GM19372 (cell line): ENCODE data around the gene CD74.

ENCODE experiments used
- ATAC-seq: cut with Tn5 transposase; IDR thresholded peaks from one replicate; pipeline ENCODE4 v1.9.1; 2021; ENCODE audit warnings: mild to moderate bottlenecking, low read depth, moderate library complexity; ENCODE audit not compliant: unreplicated experiment

Gene CD74

DNA sequence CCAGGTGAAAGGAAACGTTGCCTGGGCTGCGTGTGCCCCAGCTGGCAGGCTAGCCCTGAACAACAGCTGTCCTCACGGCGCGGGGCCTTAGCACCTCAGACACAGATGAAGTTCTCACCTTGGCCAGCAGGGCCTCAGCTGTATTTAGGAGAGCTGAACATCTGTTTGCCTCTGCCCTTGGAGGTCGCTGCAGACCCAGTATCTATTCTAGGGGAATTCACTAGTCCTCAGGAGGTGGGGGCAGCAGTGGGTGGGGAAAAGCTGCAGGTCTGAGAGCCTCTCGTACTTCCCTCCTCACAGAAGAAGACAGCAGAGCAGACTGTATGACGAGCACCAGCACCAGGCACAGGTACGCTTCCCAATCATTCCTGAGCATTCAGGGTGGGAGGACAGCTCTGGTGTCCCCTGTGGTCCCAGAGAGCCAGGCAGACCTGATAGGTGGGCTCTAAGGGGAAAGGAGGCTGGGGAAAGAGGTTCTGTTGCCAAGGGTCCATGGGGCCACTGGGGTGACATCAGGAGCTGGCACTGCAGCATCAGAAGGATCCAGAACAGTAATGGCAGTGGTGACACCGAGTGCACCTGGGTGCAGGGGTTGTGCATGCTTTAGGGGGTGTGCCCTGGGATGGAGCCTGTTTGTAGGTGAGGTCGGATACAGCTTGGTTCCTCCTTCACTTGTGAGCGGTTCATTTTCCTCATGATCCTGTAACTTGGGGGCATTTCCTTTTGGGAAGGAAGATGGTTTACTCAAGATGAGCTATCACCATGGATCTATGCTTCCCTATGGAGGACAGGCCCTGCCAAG is 13.8 kb downstream of the CD74 start:
- peak; percentile 63 for ATAC-seq

DNA sequence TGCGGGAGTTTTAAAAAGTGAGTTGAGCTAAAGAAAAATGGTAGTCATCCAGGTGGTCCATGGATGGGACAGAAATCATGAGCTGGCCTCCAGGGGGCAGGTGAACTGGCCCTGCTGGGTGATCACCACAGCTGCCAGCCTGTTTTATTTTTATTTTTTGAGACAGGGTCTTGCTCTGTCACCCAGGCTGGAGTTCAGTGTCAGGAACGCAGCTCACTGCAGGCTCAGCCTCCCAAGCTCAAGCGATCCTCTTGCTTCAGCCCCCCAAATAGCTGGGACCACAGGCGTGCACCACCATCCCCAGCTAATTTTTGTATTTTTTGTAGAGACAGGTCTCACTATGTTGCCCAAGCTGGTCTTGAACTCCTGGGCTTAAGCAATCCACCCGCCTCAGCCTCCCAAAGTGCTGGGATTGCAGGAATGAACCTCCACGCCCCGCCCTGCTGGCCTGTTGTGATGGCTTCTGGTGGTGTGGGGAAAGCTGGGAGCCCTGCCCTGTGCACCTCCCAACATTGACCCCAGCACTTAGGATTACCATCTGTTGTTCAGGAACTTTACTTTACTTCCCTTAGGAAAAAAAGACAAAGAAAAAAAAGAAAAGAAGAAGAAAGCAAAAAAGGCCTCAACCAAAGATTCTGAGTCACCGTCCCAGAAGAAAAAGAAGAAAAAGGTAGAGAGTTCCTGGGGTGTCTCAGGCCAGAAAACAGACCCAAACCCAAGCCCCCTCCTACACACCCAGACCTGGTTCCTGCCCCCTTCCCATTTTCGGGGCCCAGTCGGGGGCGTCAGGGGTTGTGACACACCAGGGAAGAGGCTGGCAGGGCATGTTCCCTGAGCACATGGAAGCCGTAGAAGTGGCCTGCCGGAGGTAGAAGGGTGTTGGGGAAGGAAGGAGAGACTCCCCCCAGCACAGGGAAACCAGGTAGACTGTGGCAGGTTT is 14.7 kb downstream of the CD74 start:
- no peak for ATAC-seq

DNA sequence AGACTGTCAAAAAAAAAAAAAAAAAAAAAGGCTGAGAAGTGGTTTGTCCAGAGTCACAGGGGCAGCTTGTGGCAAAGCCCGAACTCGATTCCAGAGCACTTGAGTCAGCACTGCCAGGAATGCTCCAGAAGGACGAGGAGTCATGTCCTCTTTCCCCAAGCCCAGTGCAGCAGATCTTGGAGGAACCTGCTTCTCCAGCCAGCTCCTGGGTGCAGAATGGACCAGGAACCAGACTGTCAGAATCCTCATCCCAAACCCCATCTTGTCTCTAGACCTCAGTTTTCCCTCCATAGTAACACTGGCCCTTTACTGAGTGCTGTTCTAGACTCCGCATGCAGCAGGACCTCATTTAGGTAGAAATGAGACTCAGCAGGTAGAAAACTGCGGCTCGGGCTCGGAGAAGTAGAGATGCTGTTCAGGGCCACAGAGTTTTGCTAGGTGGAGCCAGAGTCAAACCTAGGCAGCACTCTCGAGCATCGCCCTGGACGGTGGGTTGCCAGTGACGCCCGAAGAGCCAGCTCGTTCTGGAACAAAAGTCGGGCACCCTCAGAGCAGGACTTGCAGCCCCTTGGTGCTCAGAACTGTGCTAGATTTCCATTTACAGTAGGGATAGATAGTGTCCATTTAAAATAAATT is 15.4 kb downstream of the CD74 start:
- ATAC-seq: no peak

DNA sequence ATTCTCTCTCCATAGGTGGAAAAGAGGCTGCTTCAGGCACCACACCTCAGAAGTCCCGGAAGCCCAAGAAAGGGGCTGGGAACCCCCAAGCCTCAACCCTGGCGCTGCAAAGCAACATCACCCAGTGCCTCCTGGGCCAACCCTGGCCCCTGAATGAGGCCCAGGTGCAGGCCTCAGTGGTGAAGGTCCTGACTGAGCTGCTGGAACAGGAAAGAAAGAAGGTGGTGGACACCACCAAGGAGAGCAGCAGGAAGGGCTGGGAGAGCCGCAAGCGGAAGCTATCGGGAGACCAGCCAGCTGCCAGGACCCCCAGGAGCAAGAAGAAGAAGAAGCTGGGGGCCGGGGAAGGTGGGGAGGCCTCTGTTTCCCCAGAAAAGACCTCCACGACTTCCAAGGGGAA is 16.4 kb downstream of the CD74 start:
- no peak for ATAC-seq

DNA sequence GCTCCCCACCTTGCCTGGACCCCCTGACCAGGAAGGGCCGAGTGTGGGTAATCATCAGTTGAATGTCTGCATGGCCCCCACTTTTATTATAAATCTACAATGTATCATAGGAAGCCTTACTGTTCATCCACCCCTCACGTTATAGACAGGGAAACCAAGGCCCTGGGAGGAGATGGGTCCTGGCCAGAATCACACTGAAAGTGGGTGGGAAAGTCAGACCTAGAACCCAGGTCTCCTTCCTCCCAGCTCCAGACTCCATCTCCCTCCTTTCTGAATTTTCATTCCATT is 17.1 kb downstream of the CD74 start:
- ATAC-seq: no peak

DNA sequence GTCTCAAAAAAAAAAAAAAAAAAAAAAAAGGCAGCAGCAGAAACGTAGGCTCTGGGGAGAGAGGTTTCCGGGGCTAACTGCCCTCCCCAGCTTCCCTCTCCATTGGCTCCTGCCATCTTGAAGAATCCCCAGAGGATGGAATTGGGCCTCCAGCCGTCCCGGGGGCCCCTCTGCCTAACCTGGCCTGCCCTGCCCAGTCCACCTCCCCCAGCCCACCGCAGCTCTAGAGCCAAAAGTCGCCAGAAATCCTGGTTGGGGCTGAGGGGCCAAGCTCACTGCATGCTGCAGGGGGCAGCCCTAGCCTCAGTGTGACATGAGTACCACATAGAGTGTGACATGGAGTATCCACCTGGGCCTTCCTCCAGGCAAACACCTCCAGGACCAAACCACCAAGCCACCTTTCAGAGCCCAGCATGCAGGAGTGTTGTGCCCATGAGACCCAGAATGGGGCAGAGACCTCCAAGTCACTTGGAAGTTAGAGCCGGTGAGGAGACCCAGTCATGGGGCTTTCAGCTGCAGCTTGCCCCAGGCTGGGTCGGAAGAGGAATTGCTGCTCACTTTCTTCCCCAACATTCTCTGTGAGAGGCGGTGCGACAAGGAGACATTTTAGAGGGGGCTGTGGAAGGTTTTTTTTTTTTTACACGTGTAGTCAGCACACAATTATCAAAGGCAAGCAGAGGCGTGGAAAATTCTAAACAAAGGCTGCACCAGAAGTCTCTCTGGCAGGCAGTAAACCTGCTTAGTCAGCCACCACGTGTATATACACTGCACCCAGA is 17.6 kb downstream of the CD74 start:
- ATAC-seq: no peak

DNA sequence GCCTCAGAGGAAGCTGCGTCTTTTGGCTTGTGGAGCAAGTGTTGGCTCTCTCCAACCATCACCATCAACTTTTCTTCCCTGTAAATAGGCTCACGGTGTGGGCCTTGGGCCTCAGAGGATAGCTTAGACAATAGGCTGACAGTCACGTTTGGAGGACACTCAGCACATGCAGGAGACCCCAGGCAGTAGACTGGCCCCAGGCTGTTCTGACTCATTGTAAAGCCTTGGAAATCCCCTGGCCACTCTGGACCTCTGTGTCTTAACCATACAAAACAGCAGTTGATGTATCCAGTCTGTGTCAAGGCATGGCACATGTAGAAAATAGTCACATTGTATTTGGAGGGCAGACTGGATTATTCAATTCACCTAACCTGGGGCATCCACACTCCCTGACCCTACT is 18.6 kb downstream of the CD74 start:
- ATAC-seq: no peak

DNA sequence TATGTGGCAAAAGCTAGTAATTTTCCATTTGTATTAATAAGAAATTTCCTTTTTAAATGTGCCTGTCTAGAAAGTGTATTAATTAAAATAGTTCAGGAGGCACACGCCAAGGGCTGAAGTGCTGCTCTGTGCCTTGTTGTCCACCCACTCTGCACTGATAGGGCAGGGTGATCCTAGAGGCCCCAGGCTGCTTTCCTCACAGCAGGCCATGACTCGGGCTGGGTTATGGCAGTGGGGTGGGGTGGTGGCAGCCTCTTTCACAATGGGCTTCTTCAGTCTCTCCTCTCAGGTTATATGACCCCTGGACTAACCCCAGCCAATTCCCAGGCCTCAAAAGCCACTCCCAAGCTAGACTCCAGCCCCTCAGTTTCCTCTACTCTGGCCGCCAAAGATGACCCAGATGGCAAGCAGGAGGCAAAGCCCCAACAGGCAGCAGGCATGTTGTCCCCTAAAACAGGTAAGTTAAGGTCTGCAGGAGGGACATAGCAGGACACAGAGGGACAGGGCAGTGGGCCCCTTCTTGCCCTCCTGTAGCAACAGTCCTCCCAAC is 19.5 kb downstream of the CD74 start:
- ATAC-seq: no peak

DNA sequence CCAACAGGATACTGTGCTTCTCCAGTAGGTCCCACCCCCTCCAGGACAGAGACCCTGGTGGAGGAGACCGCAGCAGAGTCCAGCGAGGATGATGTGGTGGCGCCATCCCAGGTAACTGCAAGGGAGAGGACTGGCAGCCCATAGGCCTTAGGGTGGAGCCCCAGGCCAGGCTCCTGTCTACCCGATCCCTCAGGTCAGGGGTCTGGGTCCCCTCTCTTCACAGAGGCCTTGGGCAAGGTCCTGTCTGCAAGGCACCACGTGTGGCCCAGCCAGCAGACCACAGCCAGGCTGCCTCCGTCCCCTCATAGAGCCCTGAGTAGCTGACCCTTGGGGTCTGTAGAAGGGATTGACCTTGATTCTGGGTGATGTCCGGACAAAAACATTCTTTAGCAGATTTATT is 20.0 kb downstream of the CD74 start:
- no peak for ATAC-seq

DNA sequence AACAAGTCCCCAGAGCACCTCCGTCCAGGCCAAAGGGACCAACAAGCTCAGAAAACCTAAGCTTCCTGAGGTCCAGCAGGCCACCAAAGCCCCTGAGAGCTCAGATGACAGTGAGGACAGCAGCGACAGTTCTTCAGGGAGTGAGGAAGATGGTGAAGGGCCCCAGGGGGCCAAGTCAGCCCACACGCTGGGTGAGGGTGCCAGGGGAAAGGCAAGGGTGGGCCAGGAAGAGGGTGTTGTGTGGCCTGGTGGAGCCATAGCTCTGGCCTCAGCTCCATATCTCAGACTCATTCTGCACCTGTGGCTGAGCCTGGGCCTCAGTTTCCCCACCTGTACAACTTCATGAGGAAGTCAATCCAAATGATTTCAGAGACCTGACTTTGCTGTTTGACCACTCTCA is 20.7 kb downstream of the CD74 start:
- no peak for ATAC-seq

DNA sequence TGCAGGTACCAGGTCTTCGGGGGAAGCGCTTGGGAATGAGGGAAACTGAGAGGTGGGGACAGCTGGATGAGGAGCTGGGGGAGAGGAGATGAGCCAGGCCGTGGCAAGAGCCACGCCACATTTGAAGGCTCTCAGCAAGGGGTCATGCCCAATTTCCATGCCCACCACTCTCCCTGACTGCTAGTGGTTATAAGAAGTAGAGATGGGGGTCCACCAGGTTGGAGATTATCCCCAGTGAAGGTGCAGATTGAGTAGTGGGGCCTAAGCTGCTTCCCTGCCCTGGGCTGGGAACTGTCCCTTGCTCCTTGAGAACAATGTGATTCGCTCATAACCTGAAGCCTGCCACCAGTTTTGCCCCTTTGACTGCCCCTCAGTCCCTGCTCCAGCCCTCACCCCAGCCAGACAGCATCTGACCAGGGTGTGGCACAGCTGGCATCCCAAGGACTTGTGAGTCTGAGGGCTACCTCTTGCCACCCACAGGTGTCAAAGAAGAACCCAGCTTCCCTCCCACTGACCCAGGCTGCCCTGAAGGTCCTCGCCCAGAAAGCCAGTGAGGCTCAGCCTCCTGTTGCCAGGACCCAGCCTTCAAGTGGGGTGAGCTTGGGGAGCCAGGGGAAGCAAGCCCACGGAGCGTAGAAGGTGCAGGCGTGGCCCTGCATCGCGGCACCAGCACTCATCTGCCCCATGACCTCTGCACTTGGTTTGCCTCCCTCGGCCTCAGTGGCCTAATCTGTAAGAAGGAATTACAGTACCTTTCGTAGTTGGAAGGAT is 21.5 kb downstream of the CD74 start:
- ATAC-seq: no peak

DNA sequence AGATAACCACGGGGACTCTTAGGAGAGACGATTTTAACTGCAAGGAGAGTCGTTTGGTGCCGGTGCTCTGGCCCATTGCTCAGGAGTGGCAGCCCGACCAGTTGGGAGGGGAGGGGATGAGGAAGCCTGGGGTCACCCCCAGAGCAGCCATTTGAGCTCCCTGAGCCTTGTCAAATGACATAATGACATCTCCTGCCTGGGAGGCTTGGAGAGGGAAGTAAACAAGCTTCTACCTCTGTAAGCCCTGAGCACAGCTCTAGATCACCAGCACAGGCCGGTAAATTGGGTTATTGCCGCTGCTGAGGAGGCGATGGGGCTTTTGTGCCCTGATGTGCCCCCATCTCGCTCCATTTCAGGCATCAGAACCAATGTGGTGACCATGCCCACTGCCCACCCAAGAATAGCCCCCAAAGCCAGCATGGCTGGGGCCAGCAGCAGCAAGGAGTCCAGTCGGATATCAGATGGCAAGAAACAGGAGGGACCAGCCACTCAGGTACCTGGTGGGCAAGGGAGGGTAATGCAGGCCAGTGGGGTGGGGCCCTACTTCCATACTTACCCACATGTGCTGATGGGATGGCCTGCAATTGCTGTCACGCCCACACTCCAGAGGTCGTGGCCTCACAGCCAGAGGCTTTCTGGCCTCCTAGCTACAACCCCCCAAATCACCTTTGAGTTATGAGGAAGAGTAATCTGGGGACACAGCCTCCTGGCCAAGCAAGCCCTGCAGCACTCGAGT is 23.0 kb downstream of the CD74 start:
- no peak for ATAC-seq

DNA sequence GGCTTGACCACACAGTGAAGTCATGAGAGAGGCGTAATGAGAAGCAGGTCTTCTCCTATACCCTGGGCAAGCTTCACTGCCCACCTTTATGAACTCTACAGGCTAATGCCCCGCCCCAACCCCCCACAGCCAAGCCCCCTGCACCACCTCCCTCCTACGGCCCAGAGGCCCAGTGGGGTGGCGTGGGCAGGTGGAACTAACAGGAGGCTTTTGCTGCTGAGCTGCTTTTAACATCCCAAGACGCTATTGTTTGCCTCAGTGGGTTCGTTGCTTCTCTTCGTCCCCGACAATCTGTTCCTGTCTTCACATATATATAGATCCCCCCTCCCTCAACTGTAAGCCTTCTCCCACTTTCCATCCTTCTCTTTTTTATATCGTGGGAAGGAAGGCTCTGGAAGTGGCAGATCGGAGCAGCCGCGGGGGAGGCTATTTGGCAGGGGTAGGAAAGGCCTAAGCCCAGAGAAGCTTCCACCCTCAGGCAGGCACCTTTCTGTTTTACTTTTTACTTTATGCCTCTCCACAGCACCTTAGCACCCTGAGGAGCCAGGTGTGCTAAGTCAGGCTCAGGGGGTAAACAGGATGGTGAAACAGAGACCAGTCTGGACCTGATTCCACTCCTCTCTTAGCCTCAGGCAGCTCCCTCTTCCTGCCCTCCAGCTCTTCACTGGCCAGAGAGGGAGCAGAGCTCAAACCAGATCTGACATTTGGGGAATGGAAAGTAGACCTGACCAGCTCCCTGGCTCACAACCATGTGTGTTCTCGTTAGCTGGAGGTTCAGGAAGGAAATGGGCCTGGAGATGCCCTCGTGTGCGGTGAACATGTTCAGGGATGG is 26.5 kb downstream of the CD74 start:
- ATAC-seq: no peak

DNA sequence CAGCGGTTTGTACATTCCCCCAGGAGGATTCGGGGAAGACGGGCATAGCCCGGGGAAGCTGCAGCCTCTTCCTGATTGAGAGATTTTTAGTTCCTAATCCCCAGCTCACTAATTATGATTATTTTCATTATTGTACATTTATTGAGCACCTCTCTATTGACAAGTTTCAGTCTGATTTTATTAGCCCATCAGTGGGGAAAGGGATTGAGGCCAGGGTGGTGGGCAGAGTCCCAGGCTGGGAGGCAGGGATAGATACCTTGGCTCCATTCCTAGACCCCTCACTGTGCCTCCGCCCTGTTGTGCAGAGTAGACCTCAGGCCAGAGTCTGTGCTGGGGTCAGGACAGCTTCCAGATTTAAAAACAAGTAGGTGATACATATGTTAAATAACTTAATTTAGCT is 28.0 kb downstream of the CD74 start:
- ATAC-seq: no peak

DNA sequence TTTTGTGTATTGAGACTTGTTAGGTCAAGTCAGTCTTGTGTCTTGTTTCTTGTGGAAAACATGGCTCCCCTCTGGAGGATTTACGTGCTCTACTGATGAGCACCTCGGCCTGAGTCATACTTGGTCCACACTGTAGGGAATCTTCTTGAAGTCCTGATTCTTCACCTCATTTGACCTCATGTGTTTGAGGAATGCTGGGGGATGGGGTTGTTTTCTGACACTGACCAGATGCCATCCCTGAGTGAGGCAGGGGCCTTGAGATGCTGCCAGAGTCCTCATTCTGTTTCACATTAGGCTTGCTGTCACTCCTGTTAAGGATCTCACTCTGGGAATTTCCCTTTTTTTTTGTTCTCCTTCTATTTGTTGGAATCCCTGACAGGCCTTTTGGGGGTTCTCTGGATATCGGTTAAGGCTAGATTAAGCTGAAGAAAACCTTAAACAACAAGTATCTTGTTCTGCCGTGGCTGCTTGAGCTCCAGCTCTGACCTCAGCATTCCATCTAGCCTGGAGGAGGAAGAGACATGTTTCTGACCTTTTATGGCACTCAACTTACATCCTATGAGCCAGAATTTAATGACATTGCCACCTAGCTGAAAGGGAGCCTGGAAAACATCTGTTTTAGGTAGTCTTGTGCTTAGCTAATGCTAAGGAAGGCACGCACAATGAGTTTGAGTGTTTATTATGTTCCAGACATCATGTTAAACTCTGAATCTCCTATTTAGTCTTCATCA is 34.6 kb downstream of the CD74 start:
- no peak for ATAC-seq

DNA sequence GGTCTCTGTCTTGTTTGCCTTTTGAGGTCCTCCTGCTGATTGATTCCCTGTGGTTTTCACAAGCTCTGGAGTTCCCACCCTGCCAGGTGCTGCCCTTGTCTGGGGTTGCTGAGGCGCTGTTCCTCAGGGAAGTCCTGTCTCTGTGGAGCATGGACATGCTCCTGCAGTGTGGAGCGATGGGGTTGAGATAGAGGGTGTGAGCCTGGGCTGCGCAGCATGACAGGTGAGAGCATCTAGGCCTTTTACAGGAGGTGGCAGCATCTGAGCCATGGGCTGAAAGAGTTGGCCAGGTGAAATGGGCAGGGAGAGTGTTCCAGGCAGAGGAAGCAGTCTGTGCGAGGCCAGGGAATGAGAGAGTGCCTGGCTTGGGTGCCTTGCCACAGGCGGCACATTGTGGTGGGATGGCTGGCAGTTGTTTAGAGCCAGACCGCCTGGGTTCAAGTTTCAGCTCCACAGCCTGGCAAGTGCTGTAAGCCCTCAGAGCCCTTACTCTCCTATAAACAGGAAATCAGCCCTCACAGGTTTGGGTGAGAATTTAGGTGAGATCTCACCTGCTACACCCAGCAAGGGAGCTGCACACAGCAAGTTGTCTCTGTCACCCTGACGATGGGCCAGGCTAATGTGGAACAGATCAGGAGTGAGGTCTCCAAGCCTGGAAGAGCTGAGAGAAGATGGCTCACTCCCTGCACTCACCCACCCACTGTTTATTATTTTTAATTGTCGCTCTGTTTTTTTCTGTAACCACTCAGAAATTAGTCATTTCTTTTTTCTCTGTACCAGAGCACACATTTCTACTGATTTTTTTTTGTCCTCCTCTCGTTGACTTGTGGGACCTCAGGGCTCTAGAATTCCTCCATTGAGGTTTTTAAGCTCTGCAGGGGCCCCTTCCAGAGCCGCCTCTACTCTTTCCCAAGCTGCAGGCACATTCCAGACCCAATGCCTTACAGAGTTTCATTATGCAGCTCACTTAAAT is 35.6 kb downstream of the CD74 start:
- no peak for ATAC-seq
